Mesendoderm (in vitro differentiated cells): Measurements from ENCODE around the gene EDN1.

Source experiments
- DNase-seq: peaks from one replicate; pipeline ENCODE4 v3.0.0; 2013
- H2AK5ac ChIP-seq: 2 replicates; pipeline ENCODE4 v1.6.1; 2013; ENCODE audit warnings: low read length, inconsistent platforms
- H2BK120ac ChIP-seq: 2 replicates; pipeline ENCODE4 v1.6.1; 2013; ENCODE audit warnings: low read depth, mild to moderate bottlenecking, low read length, moderate library complexity, mixed read lengths
- H2BK15ac ChIP-seq: replicated peaks from 2 replicates; pipeline ENCODE4 v1.6.1; 2013; ENCODE audit warnings: low read depth, mild to moderate bottlenecking, moderate library complexity
- H2BK5ac ChIP-seq: 2 replicates; pipeline ENCODE4 v1.6.1; 2013; ENCODE audit warnings: low read length, inconsistent platforms
- H3K18ac ChIP-seq: 2 replicates; pipeline ENCODE4 v1.6.1; 2013; ENCODE audit warnings: mild to moderate bottlenecking, low read length, mixed read lengths
- H3K23ac ChIP-seq: one replicate; pipeline ENCODE4 v1.6.1; 2013; ENCODE audit warnings: low read length
- H3K27ac ChIP-seq: 2 replicates; pipeline ENCODE4 v1.5.1; 2013; ENCODE audit warnings: low read depth, mild to moderate bottlenecking, inconsistent platforms, low read length, moderate library complexity
- H3K27me3 ChIP-seq: 2 replicates; pipeline ENCODE4 v1.6.1; 2013; ENCODE audit warnings: low read length, control low read depth, mild to moderate bottlenecking, inconsistent platforms; ENCODE audit not compliant: insufficient read depth, poor library complexity
- H3K36me3 ChIP-seq: 2 replicates; pipeline ENCODE4 v1.6.1; 2013; ENCODE audit warnings: low read length, inconsistent platforms; ENCODE audit not compliant: control insufficient read depth, insufficient read depth
- H3K4ac ChIP-seq: one replicate; pipeline ENCODE4 v1.6.1; 2013; ENCODE audit warnings: low read depth, mild to moderate bottlenecking, low read length, moderate library complexity
- H3K4me1 ChIP-seq: 2 replicates; pipeline ENCODE4 v1.6.1; 2013; ENCODE audit warnings: low read depth, low read length, inconsistent platforms; ENCODE audit not compliant: control insufficient read depth
- H3K4me2 ChIP-seq: 2 replicates; pipeline ENCODE4 v1.6.1; 2013; ENCODE audit warnings: low read length
- H3K4me3 ChIP-seq: 2 replicates; pipeline ENCODE4 v1.5.1; 2013; ENCODE audit warnings: mild to moderate bottlenecking, low read length
- H3K56ac ChIP-seq: one replicate; pipeline ENCODE4 v1.6.1; 2013; ENCODE audit warnings: low read length
- H3K79me1 ChIP-seq: 2 replicates; pipeline ENCODE4 v1.6.1; 2013; ENCODE audit warnings: low read length, inconsistent platforms
- H3K79me2 ChIP-seq: 2 replicates; pipeline ENCODE4 v1.6.1; 2013; ENCODE audit warnings: mild to moderate bottlenecking, low read length; ENCODE audit not compliant: control insufficient read depth, insufficient read depth
- H3K9ac ChIP-seq: 2 replicates; pipeline ENCODE4 v1.6.1; 2013; ENCODE audit warnings: low read length, inconsistent platforms
- H4K5ac ChIP-seq: one replicate; pipeline ENCODE4 v1.6.1; 2013; ENCODE audit warnings: low read length
- H4K8ac ChIP-seq: one replicate; pipeline ENCODE4 v1.6.1; 2013; ENCODE audit warnings: low read depth, mild to moderate bottlenecking, control low read depth, low read length, moderate library complexity
- WGBS: extraction: QIAGEN DNeasy Blood & Tissue Kit; methylation state at CpG from one replicate; pipeline ENCODE4 v1.1.7; 2013; ENCODE audit warnings: low lambda C conversion rate, missing lambda C conversion rate; ENCODE audit not compliant: insufficient coverage; ENCODE audit errors: extremely low coverage; 5-methylcytosine and 5-hydroxymethylcytosine counted together

EDN1 gene

GRCh38 chr6:12339808-12340487, 49.8 kb downstream of the EDN1 start:
- Histone ChIP-seq H3K36me3 (no peaks in the 10 kb centered on the region), H3K56ac (no peak overlapping the region), H3K27me3 (no peaks in the 10 kb centered on the region), H3K18ac (no peak overlapping the region), H3K9ac (no peak overlapping the region), H2BK15ac (no peak overlapping the region), H3K27ac (no peak overlapping the region), H3K79me2 (no peaks in the 10 kb centered on the region), H3K79me1 (no peaks in the 10 kb centered on the region), H4K5ac (no peak overlapping the region), H2BK120ac (no peak overlapping the region), H3K4ac (no peak overlapping the region), H2AK5ac (no peak overlapping the region), H3K23ac (no peak overlapping the region), H4K8ac (no peak overlapping the region), H3K4me1 (no peaks in the 10 kb centered on the region), H3K4me2 (no peak overlapping the region), H2BK5ac (no peak overlapping the region), H3K4me3 (no peak overlapping the region)
- no CpG with 5 or more reads among the region's 12 CpGs for WGBS
- no peak for DNase-seq

- Histone ChIP-seq H3K23ac (no peak overlapping the region), H3K18ac (no peak overlapping the region), H3K79me1 (no peaks in the 10 kb centered on the region), H3K27ac (no peak overlapping the region), H3K56ac (no peak overlapping the region), H3K79me2 (no peaks in the 10 kb centered on the region), H2BK15ac (no peak overlapping the region), H3K36me3 (no peaks in the 10 kb centered on the region), H3K4me1 (no peaks in the 10 kb centered on the region), H3K9ac (no peak overlapping the region), H4K5ac (no peak overlapping the region), H3K27me3 (no peaks in the 10 kb centered on the region), H2BK5ac (no peak overlapping the region), H3K4me3 (no peak overlapping the region), H4K8ac (no peak overlapping the region), H3K4me2 (no peak overlapping the region), H2AK5ac (no peak overlapping the region), H2BK120ac (no peak overlapping the region), H3K4ac (no peak overlapping the region)
- DNase-seq: no peak
- WGBS: no CpG with 5 or more reads among the region's 6 CpGs
These were observed 50.3 kb downstream of the EDN1 start for GRCh38 chr6:12340488-12340818.

GRCh38 chr6:12342664-12343063, 52.5 kb downstream of the EDN1 start:
- H4K5ac ChIP-seq: no peak overlapping the region
- no peaks in the 10 kb centered on the region for H3K79me2 ChIP-seq
- no peak overlapping the region for H3K4me2 ChIP-seq
- H3K23ac ChIP-seq: no peak overlapping the region
- H3K9ac ChIP-seq: no peak overlapping the region
- no peak overlapping the region for H3K4ac ChIP-seq
- no peaks in the 10 kb centered on the region for H3K36me3 ChIP-seq
- H2AK5ac ChIP-seq: no peak overlapping the region
- no peak overlapping the region for H3K18ac ChIP-seq
- H2BK120ac ChIP-seq: no peak overlapping the region
- H2BK5ac ChIP-seq: no peak overlapping the region
- no peak overlapping the region for H4K8ac ChIP-seq
- no CpG with 5 or more reads among the region's 4 CpGs for WGBS
- H3K4me3 ChIP-seq: no peak overlapping the region
- DNase-seq: no peak
- no peak overlapping the region for H3K27ac ChIP-seq
- no peaks in the 10 kb centered on the region for H3K27me3 ChIP-seq
- H3K4me1 ChIP-seq: no peaks in the 10 kb centered on the region
- H3K56ac ChIP-seq: no peak overlapping the region
- no peak overlapping the region for H2BK15ac ChIP-seq
- H3K79me1 ChIP-seq: no peaks in the 10 kb centered on the region

DNA sequence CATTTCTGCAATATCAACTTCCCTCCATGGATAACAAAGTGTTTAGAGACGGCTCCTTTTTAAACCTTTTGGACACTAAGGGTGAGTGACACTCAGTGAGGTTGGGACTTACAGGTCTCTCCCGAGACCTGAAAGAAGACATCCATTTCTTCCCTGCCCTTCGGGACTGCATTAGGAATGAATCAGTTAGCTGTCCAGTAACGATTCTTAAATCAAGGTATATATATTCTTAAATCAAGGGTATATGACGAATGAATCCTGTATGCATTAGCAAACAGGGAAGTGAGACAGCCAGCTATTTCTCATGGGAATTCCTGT, 52.9 kb downstream of the EDN1 start:
- Histone ChIP-seq H3K79me2 (no peaks in the 10 kb centered on the region), H4K5ac (no peak overlapping the region), H2BK5ac (no peak overlapping the region), H3K23ac (no peak overlapping the region), H2BK120ac (no peak overlapping the region), H3K4me2 (no peak overlapping the region), H2AK5ac (no peak overlapping the region), H3K18ac (no peak overlapping the region), H3K79me1 (no peaks in the 10 kb centered on the region), H4K8ac (no peak overlapping the region), H3K4me1 (no peaks in the 10 kb centered on the region), H3K27ac (no peak overlapping the region), H2BK15ac (no peak overlapping the region), H3K56ac (no peak overlapping the region), H3K36me3 (no peaks in the 10 kb centered on the region), H3K4me3 (no peak overlapping the region), H3K4ac (no peak overlapping the region), H3K27me3 (no peaks in the 10 kb centered on the region), H3K9ac (no peak overlapping the region)
- no CpG with 5 or more reads among the region's 5 CpGs for WGBS
- no peak for DNase-seq

- no peaks in the 10 kb centered on the region for H3K79me2 ChIP-seq
- no CpG with 5 or more reads among the region's 8 CpGs for WGBS
- H3K27me3 ChIP-seq: no peaks in the 10 kb centered on the region
- H2BK15ac ChIP-seq: no peak overlapping the region
- no peaks in the 10 kb centered on the region for H3K36me3 ChIP-seq
- H3K9ac ChIP-seq: no peak overlapping the region
- DNase-seq: no peak
- no peak overlapping the region for H3K4me2 ChIP-seq
- no peak overlapping the region for H2BK120ac ChIP-seq
- no peak overlapping the region for H3K4ac ChIP-seq
- H3K18ac ChIP-seq: no peak overlapping the region
- H3K4me1 ChIP-seq: no peaks in the 10 kb centered on the region
- no peak overlapping the region for H3K23ac ChIP-seq
- H2AK5ac ChIP-seq: no peak overlapping the region
- no peak overlapping the region for H3K56ac ChIP-seq
- H2BK5ac ChIP-seq: no peak overlapping the region
- no peak overlapping the region for H3K4me3 ChIP-seq
- no peak overlapping the region for H3K27ac ChIP-seq
- no peak overlapping the region for H4K5ac ChIP-seq
- H4K8ac ChIP-seq: no peak overlapping the region
- H3K79me1 ChIP-seq: no peaks in the 10 kb centered on the region
These were observed 53.4 kb downstream of the EDN1 start for GRCh38 chr6:12343440-12344162.

- H2AK5ac ChIP-seq: no peak overlapping the region
- H3K27me3 ChIP-seq: no peaks in the 10 kb centered on the region
- H2BK120ac ChIP-seq: no peak overlapping the region
- no peak overlapping the region for H2BK15ac ChIP-seq
- no peak for DNase-seq
- H3K23ac ChIP-seq: no peak overlapping the region
- H3K27ac ChIP-seq: no peak overlapping the region
- H3K9ac ChIP-seq: no peak overlapping the region
- no peak overlapping the region for H3K4ac ChIP-seq
- H3K79me2 ChIP-seq: no peaks in the 10 kb centered on the region
- H2BK5ac ChIP-seq: no peak overlapping the region
- H3K79me1 ChIP-seq: no peaks in the 10 kb centered on the region
- no peak overlapping the region for H3K4me3 ChIP-seq
- H3K4me2 ChIP-seq: no peak overlapping the region
- no peak overlapping the region for H4K8ac ChIP-seq
- H3K18ac ChIP-seq: no peak overlapping the region
- H4K5ac ChIP-seq: no peak overlapping the region
- H3K56ac ChIP-seq: no peak overlapping the region
- H3K4me1 ChIP-seq: no peaks in the 10 kb centered on the region
- no CpG with 5 or more reads among the region's 5 CpGs for WGBS
- no peaks in the 10 kb centered on the region for H3K36me3 ChIP-seq
These were observed 54.1 kb downstream of the EDN1 start for GRCh38 chr6:12344296-12344695.
